CD4-positive, alpha-beta T cell treated with Interleukin-12 subunit alpha and Interleukin-12 subunit beta, for 1 hour (primary cell): ENCODE measurements around the gene SPTSSA.
"Not testable (repeated sequence)": the region's sequence is repeated elsewhere in the genome, so short reads cannot be mapped to it uniquely, and the experiment has no call there.

Source experiments
- DNase-seq: peaks from one replicate; pipeline ENCODE4 v3.0.0-alpha.2; 2020

SPTSSA gene

GRCh38 chr14:34425095-34425851 lies 36.8 kb downstream of the SPTSSA start:
- no peak for DNase-seq

- DNase-seq = no peak
These were observed 37.6 kb downstream of the SPTSSA start for GRCh38 chr14:34424488-34424887.

- DNase-seq = no peak
These were observed 38.6 kb downstream of the SPTSSA start for GRCh38 chr14:34423445-34423844.

- DNase-seq = no peak
These were observed 41.4 kb downstream of the SPTSSA start for GRCh38 chr14:34420547-34421150.

- DNase-seq = no peak
These were observed 52.3 kb downstream of the SPTSSA start for GRCh38 chr14:34409721-34410120.

- DNase-seq = no peak
These were observed 54.1 kb downstream of the SPTSSA start for GRCh38 chr14:34407951-34408350.

- DNase-seq = no peak
These were observed 57.6 kb downstream of the SPTSSA start for GRCh38 chr14:34404416-34404815.

GRCh38 chr14:34403646-34404045 lies 58.4 kb downstream of the SPTSSA start:
- no peak for DNase-seq

GRCh38 chr14:34398024-34398423 lies 64.0 kb downstream of the SPTSSA start:
- DNase-seq = no peak

GRCh38 chr14:34387974-34388516 lies 74.0 kb downstream of the SPTSSA start:
- no peak for DNase-seq

- DNase-seq = no peak
These were observed 75.1 kb downstream of the SPTSSA start for GRCh38 chr14:34386865-34387485.

- DNase-seq = not testable (repeated sequence)
These were observed 76.2 kb downstream of the SPTSSA start for GRCh38 chr14:34385881-34386280.

GRCh38 chr14:34383839-34384238 lies 78.2 kb downstream of the SPTSSA start:
- no peak for DNase-seq
